K562 (cell line): ENCODE results near the gene ZNF276. TPM values are rescaled to one million over a fixed set of nuclear protein-coding genes. Genes with fewer than 3 reads are reported as not detected.

Experiments used
- BMI1 ChIP-seq: fragments of 150-350 bp; IDR thresholded peaks from 2 replicates; pipeline ENCODE4 v1.6.1; 2014; ENCODE audit warnings: low read length
- CHCHD3 ChIP-seq: fragments of 250-450 bp; sonication (Bioruptor Pico); IDR thresholded peaks from 2 replicates; pipeline ENCODE4 v2.1.2; 2022; ENCODE audit warnings: mild to moderate bottlenecking
- ETV5 ChIP-seq: sonication (generic); formaldehyde crosslinking; IDR thresholded peaks from 2 replicates; pipeline ENCODE4 v1.4.0; 2020; ENCODE audit warnings: low read depth, mild to moderate bottlenecking, missing genetic modification reagents
- FOXJ2 ChIP-seq: fragments of 200-800 bp; sonication (Bioruptor generic); IDR thresholded peaks from 2 replicates; pipeline ENCODE4 v1.6.1; 2016; ENCODE audit warnings: missing genetic modification characterization, missing compliant biosample characterization
- KDM1A ChIP-seq, 2 experiments: fragments of 450-650 bp; IDR thresholded peaks; 2 replicates each; pipeline ENCODE4 v1.6.1; 2016; ENCODE audit warnings: mild to moderate bottlenecking in 2 of 2
- MEF2D ChIP-seq: conservative IDR thresholded peaks from 2 replicates; pipeline ENCODE4 v1.6.1; 2016; ENCODE audit warnings: low read depth, missing genetic modification characterization, missing compliant biosample characterization
- PYGO2 ChIP-seq: fragments of 450-650 bp; IDR thresholded peaks from 2 replicates; pipeline ENCODE4 v1.6.1; 2016; ENCODE audit warnings: mild to moderate bottlenecking, missing genetic modification characterization, moderate library complexity, missing compliant biosample characterization
- RBM34 ChIP-seq: fragments of 200-400 bp; formaldehyde crosslinking; IDR thresholded peaks from 2 replicates; pipeline ENCODE4 v1.6.1; 2018; ENCODE audit warnings: low read length, borderline replicate concordance; ENCODE audit not compliant: insufficient read depth
- SIN3A ChIP-seq, 2 experiments: fragments of 150-350 bp in 1 of 2; IDR thresholded peaks; 2 replicates each; pipeline ENCODE4 v1.6.1; 2011 to 2016; ENCODE audit warnings: borderline replicate concordance in 2 of 2, low read depth in 2 of 2, low read length in 2 of 2, mild to moderate bottlenecking in 2 of 2, moderate library complexity in 2 of 2; ENCODE audit not compliant: control insufficient read depth in 1 of 2
- SMARCC2 ChIP-seq: fragments of 450-650 bp; IDR thresholded peaks from 2 replicates; pipeline ENCODE4 v1.6.1; 2017; ENCODE audit warnings: antibody characterized with exemption, moderate library complexity, mild to moderate bottlenecking, low read depth
- SNIP1 ChIP-seq: fragments of 450-650 bp; IDR thresholded peaks from 2 replicates; pipeline ENCODE4 v1.7.1; 2017; ENCODE audit warnings: low read depth, mild to moderate bottlenecking
- TFAM ChIP-seq: fragments of 250-450 bp; sonication (Bioruptor Pico); conservative IDR thresholded peaks from 2 replicates; pipeline ENCODE4 v1.5.0; 2021; ENCODE audit warnings: mild to moderate bottlenecking, moderate library complexity
- ZKSCAN8 ChIP-seq: fragments of 200-800 bp; sonication (Bioruptor generic); IDR thresholded peaks from 2 replicates; pipeline ENCODE4 v1.6.1; 2016; ENCODE audit warnings: missing genetic modification characterization, missing compliant biosample characterization
- ZNF699 ChIP-seq: fragments of 250-450 bp; sonication (Bioruptor Pico); IDR thresholded peaks from 2 replicates; pipeline ENCODE4 v1.8.0; 2021; ENCODE audit warnings: mild to moderate bottlenecking, moderate library complexity; ENCODE audit not compliant: insufficient replicate concordance
- ZNF707 ChIP-seq: fragments of 250-450 bp; sonication (Bioruptor Pico); conservative IDR thresholded peaks from 2 replicates; pipeline ENCODE4 v1.8.0; 2022; ENCODE audit warnings: inconsistent platforms, mild to moderate bottlenecking, moderate library complexity
- ZNF766 ChIP-seq: fragments of 200-800 bp; sonication (Bioruptor generic); conservative IDR thresholded peaks from 2 replicates; pipeline ENCODE4 v1.6.1; 2016; ENCODE audit warnings: missing genetic modification characterization, missing compliant biosample characterization
- ZSCAN29 ChIP-seq: fragments of 450-650 bp; IDR thresholded peaks from 2 replicates; pipeline ENCODE4 v1.6.1; 2017
- polyA plus RNA-seq, 8 experiments: library from polyadenylated mRNA; depleted of rRNA in 4 of 8; stranded (reverse) in 5 of 8; unstranded in 3 of 8; fragments of >200 nt; fragmentation: Nextera tagmentation in 2 of 8; fragmentation: Illumina TruSeq in 1 of 8; extraction: Ambion mirVana in 2 of 8; extraction: Trizol in 1 of 8; gene quantifications; 2 replicates each; pipeline versions ENCODE4 v1.2.1 to v1.2.3, GENCODE V29; 2011 to 2014; ENCODE audit warnings: inconsistent platforms in 1 of 8, missing spikeins in 1 of 8
- total RNA-seq, 7 experiments: library from RNA; depleted of rRNA in 6 of 7; stranded (reverse); fragments of >200 nt in 6 of 7; fragmentation: Illumina TruSeq in 2 of 7; extraction: Trizol in 2 of 7; gene quantifications; 2 replicates each; pipeline versions ENCODE4 v1.2.1 to v1.2.3, GENCODE V29; 2011 to 2021; ENCODE audit warnings: low replicate concordance in 1 of 7
- TF ChIP-seq, protein P1 (sequence below): fragments of 250-450 bp; sonication (Bioruptor Pico); IDR thresholded peaks from 2 replicates; pipeline ENCODE4 v1.5.0; 2021; ENCODE audit warnings: mild to moderate bottlenecking, borderline replicate concordance
- TF ChIP-seq, protein P2 (sequence below): sonication (generic); formaldehyde crosslinking; IDR thresholded peaks from 2 replicates; pipeline ENCODE4 v1.8.0; 2022; ENCODE audit warnings: mild to moderate bottlenecking, missing genetic modification reagents

ZNF276 gene
- total and polyA plus RNA-seq, 9 of the 15 experiments (the other 6 are each of a cell fraction or from before 2014, with no cell fraction given), result 0.49 to 43.9 (median 15.8) TPM

DNA sequence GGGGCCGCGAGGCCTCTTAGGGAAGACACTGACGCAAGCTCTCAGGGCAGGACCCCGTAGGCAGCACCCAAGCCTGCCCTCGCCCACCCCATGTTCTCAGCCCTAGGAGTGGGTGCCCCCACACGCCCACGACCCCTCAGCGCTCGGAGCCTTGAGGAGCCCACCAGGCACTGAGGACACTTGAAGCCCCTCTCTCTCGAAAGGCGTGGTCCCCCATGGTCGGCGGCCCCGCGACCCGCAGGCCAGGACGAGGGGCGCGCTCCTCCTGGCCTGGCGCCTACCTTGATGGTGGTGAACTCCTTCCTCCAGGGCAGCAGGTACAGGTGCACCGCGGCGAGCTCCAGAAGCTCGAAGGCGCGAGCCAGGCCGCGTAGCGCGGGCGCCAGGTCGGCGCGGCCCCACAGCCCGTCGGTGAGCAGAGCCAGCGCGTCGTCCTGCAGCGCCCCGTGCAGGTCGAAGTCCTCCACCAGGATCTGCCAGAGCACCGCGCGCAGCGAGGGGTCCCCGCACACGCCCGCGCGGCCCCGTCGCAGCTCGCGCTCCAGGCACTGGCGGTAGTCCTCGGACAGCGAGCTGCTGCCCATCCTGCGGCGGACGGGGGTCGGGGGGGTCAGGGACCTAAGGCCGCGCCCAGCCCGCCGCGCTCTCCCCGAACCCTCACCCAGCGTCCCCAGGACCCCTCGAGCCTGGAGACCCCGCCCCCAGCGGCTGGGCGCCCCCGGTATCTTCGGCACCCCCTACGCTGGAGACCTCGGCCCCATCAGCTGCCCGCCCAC lies 20.5 kb upstream of the ZNF276 start (continued):
- TF ChIP-seq, protein P1, sequence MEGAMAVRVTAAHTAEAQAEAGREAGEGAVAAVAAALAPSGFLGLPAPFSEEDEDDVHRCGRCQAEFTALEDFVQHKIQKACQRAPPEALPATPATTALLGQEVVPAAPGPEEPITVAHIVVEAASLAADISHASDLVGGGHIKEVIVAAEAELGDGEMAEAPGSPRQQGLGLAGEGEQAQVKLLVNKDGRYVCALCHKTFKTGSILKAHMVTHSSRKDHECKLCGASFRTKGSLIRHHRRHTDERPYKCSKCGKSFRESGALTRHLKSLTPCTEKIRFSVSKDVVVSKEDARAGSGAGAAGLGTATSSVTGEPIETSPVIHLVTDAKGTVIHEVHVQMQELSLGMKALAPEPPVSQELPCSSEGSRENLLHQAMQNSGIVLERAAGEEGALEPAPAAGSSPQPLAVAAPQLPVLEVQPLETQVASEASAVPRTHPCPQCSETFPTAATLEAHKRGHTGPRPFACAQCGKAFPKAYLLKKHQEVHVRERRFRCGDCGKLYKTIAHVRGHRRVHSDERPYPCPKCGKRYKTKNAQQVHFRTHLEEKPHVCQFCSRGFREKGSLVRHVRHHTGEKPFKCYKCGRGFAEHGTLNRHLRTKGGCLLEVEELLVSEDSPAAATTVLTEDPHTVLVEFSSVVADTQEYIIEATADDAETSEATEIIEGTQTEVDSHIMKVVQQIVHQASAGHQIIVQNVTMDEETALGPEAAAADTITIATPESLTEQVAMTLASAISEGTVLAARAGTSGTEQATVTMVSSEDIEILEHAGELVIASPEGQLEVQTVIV (CRISPR knock-in tag), result no peak
- TF ChIP-seq SIN3A (IDR thresholded peaks at IDR 0.05; ENCODE audit: borderline replicate concordance in 2 of 2, control insufficient read depth in 1 of 2, low read depth in 2 of 2, low read length in 2 of 2) (peak in 1 of 2 experiments; percentile 73; a peak in 1 of 4 replicates), KDM1A (IDR thresholded peaks at IDR 0.05) (no peak), SMARCC2 (0 out of 2 replicates have a peak, but pooled peaks have one; percentile 55), MEF2D (tag) (no peak), FOXJ2 (tag) (no peak), RBM34 (no peak), CHCHD3 (CRISPR knock-in tag) (no peak), PYGO2 (tag) (no peak), ZKSCAN8 (CRISPR knock-in tag) (no peak), BMI1 (no peak), ZSCAN29 (no peak), TFAM (CRISPR knock-in tag) (no peak), ZNF699 (no peak), ETV5 (CRISPR knock-in tag) (no peak), ZNF707 (CRISPR knock-in tag) (no peak), SNIP1 (peak; percentile 86), ZNF766 (no peak)
- TF ChIP-seq, protein P2, sequence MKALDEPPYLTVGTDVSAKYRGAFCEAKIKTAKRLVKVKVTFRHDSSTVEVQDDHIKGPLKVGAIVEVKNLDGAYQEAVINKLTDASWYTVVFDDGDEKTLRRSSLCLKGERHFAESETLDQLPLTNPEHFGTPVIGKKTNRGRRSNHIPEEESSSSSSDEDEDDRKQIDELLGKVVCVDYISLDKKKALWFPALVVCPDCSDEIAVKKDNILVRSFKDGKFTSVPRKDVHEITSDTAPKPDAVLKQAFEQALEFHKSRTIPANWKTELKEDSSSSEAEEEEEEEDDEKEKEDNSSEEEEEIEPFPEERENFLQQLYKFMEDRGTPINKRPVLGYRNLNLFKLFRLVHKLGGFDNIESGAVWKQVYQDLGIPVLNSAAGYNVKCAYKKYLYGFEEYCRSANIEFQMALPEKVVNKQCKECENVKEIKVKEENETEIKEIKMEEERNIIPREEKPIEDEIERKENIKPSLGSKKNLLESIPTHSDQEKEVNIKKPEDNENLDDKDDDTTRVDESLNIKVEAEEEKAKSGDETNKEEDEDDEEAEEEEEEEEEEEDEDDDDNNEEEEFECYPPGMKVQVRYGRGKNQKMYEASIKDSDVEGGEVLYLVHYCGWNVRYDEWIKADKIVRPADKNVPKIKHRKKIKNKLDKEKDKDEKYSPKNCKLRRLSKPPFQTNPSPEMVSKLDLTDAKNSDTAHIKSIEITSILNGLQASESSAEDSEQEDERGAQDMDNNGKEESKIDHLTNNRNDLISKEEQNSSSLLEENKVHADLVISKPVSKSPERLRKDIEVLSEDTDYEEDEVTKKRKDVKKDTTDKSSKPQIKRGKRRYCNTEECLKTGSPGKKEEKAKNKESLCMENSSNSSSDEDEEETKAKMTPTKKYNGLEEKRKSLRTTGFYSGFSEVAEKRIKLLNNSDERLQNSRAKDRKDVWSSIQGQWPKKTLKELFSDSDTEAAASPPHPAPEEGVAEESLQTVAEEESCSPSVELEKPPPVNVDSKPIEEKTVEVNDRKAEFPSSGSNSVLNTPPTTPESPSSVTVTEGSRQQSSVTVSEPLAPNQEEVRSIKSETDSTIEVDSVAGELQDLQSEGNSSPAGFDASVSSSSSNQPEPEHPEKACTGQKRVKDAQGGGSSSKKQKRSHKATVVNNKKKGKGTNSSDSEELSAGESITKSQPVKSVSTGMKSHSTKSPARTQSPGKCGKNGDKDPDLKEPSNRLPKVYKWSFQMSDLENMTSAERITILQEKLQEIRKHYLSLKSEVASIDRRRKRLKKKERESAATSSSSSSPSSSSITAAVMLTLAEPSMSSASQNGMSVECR (CRISPR knock-in tag), result peak; percentile 54; the same call in 1 of the 2 replicates
